Activated CD8-positive, alpha-beta memory T cell treated with anti-CD3 and anti-CD28 coated beads for 4 hours (primary cell): ENCODE measurements around the gene ANXA4.
"Not testable (repeated sequence)": the region's sequence is repeated elsewhere in the genome, so short reads cannot be mapped to it uniquely, and the experiment has no call there.

Experiments
- DNase-seq, 2 donors: peaks; one replicate each; pipeline ENCODE4 v3.0.0-alpha.2; 2020; ENCODE audit warnings: low read depth in 2 of 2

Gene ANXA4

GRCh38 chr2:69776886-69777785 is 35.2 kb downstream of the ANXA4 start:
- DNase-seq: no peak

GRCh38 chr2:69777786-69778105 is 35.8 kb downstream of the ANXA4 start:
- no peak for DNase-seq

- DNase-seq: no peak
Observed at GRCh38 chr2:69779258-69780001, 37.5 kb downstream of the ANXA4 start.

- no peak for DNase-seq
Observed at GRCh38 chr2:69780921-69781320, 39.0 kb downstream of the ANXA4 start.

- no peak for DNase-seq
Observed at GRCh38 chr2:69781321-69782248, 39.7 kb downstream of the ANXA4 start.

GRCh38 chr2:69784228-69784627 is 42.3 kb downstream of the ANXA4 start:
- no peak for DNase-seq

- DNase-seq: no peak
Observed at GRCh38 chr2:69785358-69785757, 43.4 kb downstream of the ANXA4 start.

GRCh38 chr2:69786052-69786560 is 44.2 kb downstream of the ANXA4 start:
- DNase-seq: no peak

GRCh38 chr2:69789175-69789721 is 47.3 kb downstream of the ANXA4 start:
- no peak for DNase-seq

- DNase-seq: no peak
Observed at GRCh38 chr2:69789772-69790600, 48.1 kb downstream of the ANXA4 start.

GRCh38 chr2:69790601-69790959 is 48.6 kb downstream of the ANXA4 start:
- DNase-seq: no peak

GRCh38 chr2:69791045-69791444 is 49.1 kb downstream of the ANXA4 start:
- DNase-seq: no peak

GRCh38 chr2:69796174-69796573 is 54.2 kb downstream of the ANXA4 start:
- no peak for DNase-seq

- no peak for DNase-seq
Observed at GRCh38 chr2:69797235-69797634, 55.3 kb downstream of the ANXA4 start.

GRCh38 chr2:69797836-69798289 is 55.9 kb downstream of the ANXA4 start:
- DNase-seq: no peak

- DNase-seq: no peak
Observed at GRCh38 chr2:69798290-69798908, 56.5 kb downstream of the ANXA4 start.

- DNase-seq: no peak
Observed at GRCh38 chr2:69798909-69799526, 57.1 kb downstream of the ANXA4 start.

- no peak for DNase-seq
Observed at GRCh38 chr2:69801745-69802290, 59.9 kb downstream of the ANXA4 start.

GRCh38 chr2:69802781-69803367 is 60.9 kb downstream of the ANXA4 start:
- not testable (repeated sequence) for DNase-seq
